K562 (cell line): ENCODE data around the gene DDX50. TPM values are rescaled to one million over a fixed set of nuclear protein-coding genes. Genes with fewer than 3 reads are reported as not detected.

Experiments used
- CHAMP1 ChIP-seq: fragments of 450-650 bp; IDR thresholded peaks from 2 replicates; pipeline ENCODE4 v1.6.1; 2016; ENCODE audit warnings: mild to moderate bottlenecking
- E2F3 ChIP-seq: fragments of 250-450 bp; sonication (Bioruptor Pico); IDR thresholded peaks from 2 replicates; pipeline ENCODE4 v1.4.0; 2020; ENCODE audit warnings: mild to moderate bottlenecking
- ESRRA ChIP-seq: fragments of 450-650 bp; IDR thresholded peaks from 2 replicates; pipeline ENCODE4 v1.6.1; 2014; ENCODE audit warnings: low read depth, mild to moderate bottlenecking, moderate library complexity, borderline replicate concordance
- GTF2A2 ChIP-seq: IDR thresholded peaks from 2 replicates; pipeline ENCODE4 v1.6.1; 2016; ENCODE audit warnings: mild to moderate bottlenecking, missing genetic modification characterization, missing compliant biosample characterization
- HEY1 ChIP-seq: fragments of 250-450 bp; sonication (Bioruptor Pico); IDR thresholded peaks from 2 replicates; pipeline ENCODE4 v1.5.0; 2020; ENCODE audit warnings: mild to moderate bottlenecking, moderate library complexity, borderline replicate concordance
- HMGXB4 ChIP-seq: sonication (generic); formaldehyde crosslinking; IDR thresholded peaks from 2 replicates; pipeline ENCODE4 v1.8.1; 2023; ENCODE audit warnings: mild to moderate bottlenecking, missing genetic modification reagents
- ILF3 ChIP-seq: fragments of 450-650 bp; IDR thresholded peaks from 2 replicates; pipeline ENCODE4 v1.6.1; 2018; ENCODE audit warnings: antibody characterized with exemption, mild to moderate bottlenecking, moderate library complexity, borderline replicate concordance
- MTA2 ChIP-seq: fragments of 450-650 bp; IDR thresholded peaks from 2 replicates; pipeline ENCODE4 v1.6.1; 2016; ENCODE audit warnings: low read depth
- MXI1 ChIP-seq: IDR thresholded peaks from 2 replicates; pipeline ENCODE4 v1.6.1; 2011; ENCODE audit warnings: low read depth, mild to moderate bottlenecking, improper control_type of control experiment, low read length
- SP2 ChIP-seq: IDR thresholded peaks from 2 replicates; pipeline ENCODE4 v1.6.1; 2011; ENCODE audit warnings: mild to moderate bottlenecking, low read depth, low read length, moderate library complexity; ENCODE audit not compliant: poor library complexity, severe bottlenecking; ENCODE audit errors: extremely low read depth
- ZNF655 ChIP-seq: fragments of 250-450 bp; sonication (Bioruptor Pico); IDR thresholded peaks from 2 replicates; pipeline ENCODE4 v1.5.0; 2021
- polyA plus RNA-seq, 8 experiments: library from polyadenylated mRNA; depleted of rRNA in 4 of 8; stranded (reverse) in 5 of 8; unstranded in 3 of 8; fragments of >200 nt; fragmentation: Nextera tagmentation in 2 of 8; fragmentation: Illumina TruSeq in 1 of 8; extraction: Ambion mirVana in 2 of 8; extraction: Trizol in 1 of 8; gene quantifications; 2 replicates each; pipeline versions ENCODE4 v1.2.1 to v1.2.3, GENCODE V29; 2011 to 2014; ENCODE audit warnings: inconsistent platforms in 1 of 8, missing spikeins in 1 of 8
- total RNA-seq, 7 experiments: library from RNA; depleted of rRNA in 6 of 7; stranded (reverse); fragments of >200 nt in 6 of 7; fragmentation: Illumina TruSeq in 2 of 7; extraction: Trizol in 2 of 7; gene quantifications; 2 replicates each; pipeline versions ENCODE4 v1.2.1 to v1.2.3, GENCODE V29; 2011 to 2021; ENCODE audit warnings: low replicate concordance in 1 of 7
- TF ChIP-seq, protein P1 (sequence below): fragments of 250-450 bp; sonication (Bioruptor Pico); IDR thresholded peaks from 2 replicates; pipeline ENCODE4 v1.5.0; 2021
- TF ChIP-seq, protein P2 (sequence below): sonication (generic); formaldehyde crosslinking; IDR thresholded peaks from 2 replicates; pipeline ENCODE4 v1.8.1; 2022; ENCODE audit warnings: missing genetic modification reagents

The DDX50 gene
- total and polyA plus RNA-seq, 9 of the 15 experiments (the other 6 are each of a cell fraction or from before 2014, with no cell fraction given), result 36.7 to 86.8 (median 57.4) TPM

DNA sequence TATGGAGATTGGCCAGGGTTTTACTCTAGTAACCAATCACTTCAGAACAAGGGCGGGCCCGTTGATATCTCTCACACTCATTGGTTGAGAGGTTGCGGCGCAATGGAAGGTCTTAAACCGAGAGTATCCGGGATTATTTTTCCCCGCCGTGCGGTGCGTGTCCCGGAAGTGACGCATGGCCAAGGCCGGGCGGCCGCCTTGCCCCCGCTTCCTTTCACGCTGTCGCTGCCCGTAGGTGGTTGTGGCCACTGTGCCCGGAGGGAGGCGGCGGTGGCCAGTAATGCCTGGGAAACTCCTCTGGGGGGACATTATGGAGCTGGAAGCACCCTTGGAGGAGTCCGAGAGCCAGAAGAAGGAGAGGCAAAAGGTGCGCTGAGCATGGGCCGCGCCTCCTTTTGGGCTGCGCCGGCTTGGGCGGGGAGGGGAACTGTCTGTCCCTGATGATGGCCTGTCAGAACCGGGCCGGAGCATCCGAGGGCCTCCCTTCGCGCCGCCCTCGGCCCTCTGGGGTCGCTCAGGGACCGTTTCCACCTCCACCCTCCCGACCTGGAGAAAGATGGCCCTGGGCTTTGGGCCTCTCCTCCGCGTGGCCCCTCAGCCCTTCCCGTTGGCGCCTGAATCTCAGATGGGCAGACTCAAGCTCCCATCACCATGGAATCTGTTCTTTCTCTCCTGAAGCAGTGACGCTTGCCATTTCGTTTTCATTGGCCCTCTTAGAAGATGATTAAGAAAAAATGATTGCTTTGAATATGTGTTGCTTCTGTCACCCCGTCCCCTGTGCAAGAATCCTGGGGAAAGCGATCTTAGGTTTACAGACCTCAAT is at the start of gene DDX50 (continued):
- TF ChIP-seq HMGXB4 (CRISPR knock-in tag) (peak; percentile 25; the same call in 1 of the 2 replicates), MTA2 (no peak), GTF2A2 (tag) (no peak), CHAMP1 (0 out of 2 replicates have a peak, but pooled peaks have one; percentile 6), E2F3 (CRISPR knock-in tag) (peak; percentile 56; the same call in 1 of the 2 replicates), ESRRA (no peak; the same call in 1 of the 2 replicates), HEY1 (CRISPR knock-in tag) (no peak), ILF3 (no peak), ZNF655 (CRISPR knock-in tag) (no peak), SP2 (peak; percentile 79), MXI1 (peak; percentile 72)
- TF ChIP-seq, protein P1, sequence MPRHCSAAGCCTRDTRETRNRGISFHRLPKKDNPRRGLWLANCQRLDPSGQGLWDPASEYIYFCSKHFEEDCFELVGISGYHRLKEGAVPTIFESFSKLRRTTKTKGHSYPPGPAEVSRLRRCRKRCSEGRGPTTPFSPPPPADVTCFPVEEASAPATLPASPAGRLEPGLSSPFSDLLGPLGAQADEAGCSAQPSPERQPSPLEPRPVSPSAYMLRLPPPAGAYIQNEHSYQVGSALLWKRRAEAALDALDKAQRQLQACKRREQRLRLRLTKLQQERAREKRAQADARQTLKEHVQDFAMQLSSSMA (CRISPR knock-in tag), result peak; percentile 95
- TF ChIP-seq, protein P2, sequence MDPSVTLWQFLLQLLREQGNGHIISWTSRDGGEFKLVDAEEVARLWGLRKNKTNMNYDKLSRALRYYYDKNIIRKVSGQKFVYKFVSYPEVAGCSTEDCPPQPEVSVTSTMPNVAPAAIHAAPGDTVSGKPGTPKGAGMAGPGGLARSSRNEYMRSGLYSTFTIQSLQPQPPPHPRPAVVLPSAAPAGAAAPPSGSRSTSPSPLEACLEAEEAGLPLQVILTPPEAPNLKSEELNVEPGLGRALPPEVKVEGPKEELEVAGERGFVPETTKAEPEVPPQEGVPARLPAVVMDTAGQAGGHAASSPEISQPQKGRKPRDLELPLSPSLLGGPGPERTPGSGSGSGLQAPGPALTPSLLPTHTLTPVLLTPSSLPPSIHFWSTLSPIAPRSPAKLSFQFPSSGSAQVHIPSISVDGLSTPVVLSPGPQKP (CRISPR knock-in tag), result no peak
